Pons (tissue), 1 donor: ENCODE measurements around the gene LIPT1.
"Not testable (repeated sequence)": the region's sequence is repeated elsewhere in the genome, so short reads cannot be mapped to it uniquely, and the experiment has no call there.

Experiments
- DNase-seq: peaks from one replicate; pipeline ENCODE4 v3.0.0-alpha.2; 2016; ENCODE audit warnings: low spot score

The LIPT1 gene

DNA sequence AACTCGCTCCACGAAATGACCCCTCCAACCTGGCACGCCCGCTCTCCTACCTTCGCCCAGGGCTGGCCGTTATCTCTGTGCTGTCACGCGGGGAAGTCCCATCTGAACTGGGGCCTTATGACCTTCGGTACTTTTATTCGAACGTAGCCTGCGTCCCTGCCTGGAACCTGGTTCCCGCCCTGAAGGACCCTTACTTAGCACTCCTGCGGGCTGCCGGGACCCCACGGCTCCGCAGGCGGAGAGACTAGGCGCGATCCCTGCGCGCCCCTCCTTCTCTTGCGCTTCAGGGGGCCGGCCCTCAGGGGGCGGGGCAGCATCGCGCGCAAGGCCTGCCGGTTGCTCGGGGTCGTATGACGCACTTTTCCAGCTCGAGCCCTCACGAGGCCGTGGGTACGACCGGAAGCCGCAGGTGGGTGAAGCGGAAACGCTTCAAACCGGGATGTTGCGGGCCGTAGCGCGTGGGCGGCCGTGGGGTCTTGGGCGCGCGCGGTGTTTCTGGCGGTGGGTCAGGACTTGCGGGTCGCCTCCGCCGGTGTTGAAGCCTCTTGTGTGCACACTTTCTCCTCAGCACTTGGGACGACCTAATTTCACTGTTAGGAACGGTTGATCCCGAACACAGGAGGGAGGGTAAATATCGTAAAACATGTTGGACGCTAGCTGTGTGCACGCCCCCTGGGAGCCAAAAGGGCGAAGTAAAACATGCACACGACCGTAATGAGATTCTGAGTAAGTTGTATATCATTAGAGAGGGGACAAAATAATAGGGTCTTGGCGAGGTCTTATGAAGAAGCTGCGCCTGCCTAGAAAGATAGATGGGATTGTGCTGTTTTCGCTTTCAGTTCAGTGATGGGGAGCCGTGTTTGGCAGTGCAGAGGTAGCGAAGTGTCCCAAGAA, at the start of gene LIPT1, which contains the start of gene TSGA10:
LIPT1 (plus strand) TSS at position 325 of the 894 bp plus-strand sequence. CDS start 6,991 bp downstream, outside the sequence.
TSGA10 (minus strand) TSS at position 300 of the 894 bp plus-strand sequence. CDS start 45,503 bp downstream, outside the sequence.
- peak; percentile 84 for DNase-seq

DNA sequence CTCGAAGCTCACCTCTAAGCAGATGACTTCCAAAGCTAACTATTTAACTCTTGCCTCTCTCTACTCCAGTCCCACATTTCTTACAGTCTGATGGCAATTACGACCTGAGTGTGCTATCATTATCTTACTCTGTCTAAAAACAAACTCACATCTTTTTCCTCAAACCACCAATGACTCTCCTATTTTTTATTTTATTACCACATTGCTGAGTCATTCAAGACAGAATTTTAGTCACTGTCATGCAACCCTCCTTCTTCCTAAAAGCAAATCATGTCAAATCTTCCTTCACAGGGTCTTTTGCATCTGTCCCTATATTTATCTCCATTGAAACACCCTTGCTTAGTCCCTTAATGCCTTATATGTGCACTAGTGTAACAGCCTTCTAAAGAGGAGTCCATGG, 47.9 kb upstream of the LIPT1 start:
- DNase-seq: no peak

- DNase-seq: no peak
Observed at GRCh38 chr2:99111236-99111635, 43.5 kb upstream of the LIPT1 start.

DNA sequence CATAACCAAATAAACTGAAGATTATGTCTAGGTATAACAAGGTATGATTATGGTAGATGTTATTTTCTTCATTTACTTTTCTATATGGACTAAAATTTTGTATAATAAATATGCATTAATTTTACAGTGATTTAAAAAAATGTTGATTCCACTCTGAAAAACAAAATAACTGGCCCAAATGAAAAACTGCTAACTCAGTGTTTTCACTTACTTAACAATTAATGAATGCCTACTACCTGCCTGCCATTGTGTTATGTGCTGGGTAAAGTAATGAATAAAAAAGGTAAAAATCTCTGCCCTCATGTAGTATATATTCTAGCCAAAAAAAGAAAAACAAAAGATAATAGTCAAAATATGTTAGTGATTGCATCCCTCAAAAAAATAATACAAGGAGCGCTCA, 42.8 kb upstream of the LIPT1 start:
- no peak for DNase-seq

DNA sequence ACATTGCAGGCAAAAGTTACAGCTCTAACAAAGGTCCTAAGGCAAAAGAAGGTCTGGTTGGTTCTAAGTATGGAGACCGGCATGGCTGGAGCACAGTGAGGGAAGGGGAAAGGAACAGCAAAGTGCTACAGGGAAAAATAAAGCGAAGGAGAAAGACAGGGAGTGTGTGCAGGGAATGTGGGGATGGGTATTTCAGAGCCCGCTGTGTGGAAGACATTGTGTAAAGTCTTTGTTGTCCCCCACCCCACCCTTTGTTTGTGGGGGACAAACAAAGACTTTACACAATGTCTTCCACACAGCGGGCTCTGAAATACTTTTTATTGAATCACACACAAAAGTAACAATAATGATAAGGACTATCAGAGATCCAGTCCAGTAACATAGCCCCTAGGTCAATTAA, 42.1 kb upstream of the LIPT1 start:
- peak; percentile 69 for DNase-seq

DNA sequence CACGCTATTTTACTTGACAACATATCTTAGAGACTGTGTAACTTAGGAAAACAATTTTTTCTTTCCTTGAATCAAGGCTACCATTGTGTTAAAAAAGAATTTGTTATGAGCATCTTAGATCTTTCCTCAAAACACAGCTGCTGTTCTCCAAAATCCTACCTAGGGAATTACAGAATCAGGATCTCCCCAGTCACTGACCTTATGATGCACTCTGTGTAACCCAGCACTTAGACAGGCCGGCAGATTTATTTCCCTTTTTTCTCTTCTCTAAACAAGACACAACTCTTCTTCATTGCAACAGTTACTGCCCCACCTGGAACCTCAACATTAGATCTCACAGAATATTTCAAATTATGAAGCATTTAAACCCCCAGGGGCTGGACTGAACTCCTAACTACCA, 26.8 kb upstream of the LIPT1 start:
- DNase-seq: no peak

DNA sequence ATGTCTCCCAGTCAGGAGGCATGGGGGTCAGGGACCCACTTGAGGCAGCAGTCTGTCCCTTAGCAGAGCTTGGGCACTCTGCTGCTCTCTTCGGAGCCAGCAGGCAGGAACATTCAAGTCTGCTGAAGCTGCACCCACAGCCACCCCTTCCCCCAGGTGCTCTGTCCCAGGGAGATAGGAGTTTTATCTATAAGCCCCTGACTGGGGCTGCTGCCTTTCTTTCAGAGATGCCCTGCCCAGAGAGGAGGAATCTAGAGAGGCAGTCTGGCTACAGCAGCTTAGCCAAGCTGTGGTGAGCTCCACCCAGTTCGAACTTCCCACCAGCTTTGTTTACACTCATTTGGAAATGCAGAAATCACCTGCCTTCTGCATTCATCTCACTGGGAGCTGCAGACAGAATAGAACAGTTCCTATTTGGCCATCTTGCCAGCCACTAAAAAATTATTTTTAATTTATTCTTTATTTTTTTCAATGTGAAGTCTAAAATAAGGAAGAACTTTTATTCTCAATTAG, 19.7 kb upstream of the LIPT1 start:
- DNase-seq: not testable (repeated sequence)

- no peak for DNase-seq
Observed at GRCh38 chr2:99139003-99139402, 15.8 kb upstream of the LIPT1 start.

GRCh38 chr2:99140056-99140859, 14.5 kb upstream of the LIPT1 start:
- DNase-seq: peak; percentile 20

DNA sequence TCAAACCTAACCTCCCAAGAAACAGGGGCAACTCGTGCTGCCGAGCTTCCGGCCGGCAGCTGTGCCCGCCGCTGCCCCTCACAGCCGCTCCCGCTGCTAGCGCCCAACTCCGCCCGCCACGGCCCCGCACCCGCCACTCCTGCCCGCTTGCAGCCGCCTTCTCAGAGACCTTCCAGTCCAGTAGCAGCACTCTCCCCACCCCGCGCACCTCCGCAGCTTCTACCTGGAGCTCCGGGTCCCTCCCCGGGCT, 14.0 kb upstream of the LIPT1 start:
- DNase-seq: no peak

DNA sequence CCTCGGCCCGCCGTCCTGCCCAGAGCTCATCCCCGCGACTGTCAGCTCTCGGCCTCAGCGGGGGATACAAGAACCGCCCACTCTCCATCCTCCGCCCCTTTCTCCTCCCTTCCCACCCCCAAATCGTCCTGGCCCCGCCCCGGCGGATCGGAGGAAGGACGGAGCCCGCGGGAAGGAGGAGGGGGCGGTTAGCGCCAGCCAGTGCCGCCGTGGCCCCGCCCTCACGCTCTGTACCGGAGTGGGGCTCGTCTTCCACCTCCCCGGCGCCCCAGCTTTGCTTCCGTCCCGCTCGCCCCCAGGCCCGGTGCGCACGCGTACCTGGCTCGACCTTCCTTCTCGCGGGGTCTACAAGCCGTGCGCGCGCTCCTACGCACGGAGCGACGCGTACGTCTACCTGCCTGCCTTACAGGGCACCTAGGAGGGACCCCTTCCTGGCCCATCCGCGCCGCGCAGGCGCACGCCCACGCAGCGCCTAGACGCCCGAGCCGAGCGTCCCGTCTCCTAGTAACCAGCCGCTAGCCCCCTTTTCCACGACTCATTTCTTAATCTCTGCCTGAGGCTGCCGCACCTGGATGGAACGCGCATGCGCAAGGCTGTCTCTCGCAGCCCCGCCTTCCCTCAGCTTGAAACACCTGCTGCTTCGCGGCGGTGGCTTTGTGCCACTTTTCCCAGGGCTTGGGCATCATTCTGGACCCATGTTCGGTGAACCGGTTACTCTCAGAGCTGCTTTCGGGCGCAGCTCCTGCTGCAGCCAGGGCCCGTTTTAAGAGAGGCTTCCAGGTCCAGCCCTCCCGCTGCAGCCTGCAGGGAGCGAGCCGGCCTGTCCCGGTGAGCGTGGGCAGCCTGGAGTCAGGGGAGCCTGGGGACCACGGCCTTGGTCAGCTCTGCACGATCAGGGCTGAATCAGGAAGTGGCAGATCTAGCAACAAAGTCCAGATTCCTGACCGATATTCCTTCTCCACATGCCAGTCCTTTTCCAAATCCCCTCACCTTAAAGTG, 13.4 kb upstream of the LIPT1 start, which contains the start of gene C2orf15:
C2orf15 (plus strand) TSS at position 598 of the 999 bp plus-strand sequence. CDS start 8,852 bp downstream, outside the sequence.
- peak; percentile 94 for DNase-seq

GRCh38 chr2:99150706-99151105, 4.1 kb upstream of the LIPT1 start:
- no peak for DNase-seq

- DNase-seq: no peak
Observed at GRCh38 chr2:99152199-99152895, 2.4 kb upstream of the LIPT1 start.

GRCh38 chr2:99153921-99154604, 704 bp upstream of the LIPT1 start:
- peak; percentile 46 for DNase-seq

DNA sequence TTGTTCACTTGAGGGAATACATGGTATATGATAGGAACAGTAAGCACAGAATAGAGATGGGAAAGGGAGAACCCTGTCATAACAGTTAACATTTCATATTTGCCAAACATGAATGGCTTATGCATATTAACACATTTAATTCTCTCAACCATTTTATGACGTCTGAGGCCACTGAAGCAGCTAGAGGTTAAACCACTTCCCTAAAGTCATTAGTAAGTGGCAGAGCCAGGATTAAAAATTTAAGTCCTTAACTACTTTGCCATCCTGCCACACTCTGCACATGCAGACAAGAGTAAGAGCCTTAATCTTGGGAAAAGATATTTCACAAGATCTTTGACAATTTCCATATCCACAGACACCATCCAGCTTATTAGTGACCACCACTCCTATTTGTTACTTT, 2.1 kb downstream of the LIPT1 start:
- DNase-seq: no peak

- no peak for DNase-seq
Observed at GRCh38 chr2:99158599-99158998, 3.8 kb downstream of the LIPT1 start.

DNA sequence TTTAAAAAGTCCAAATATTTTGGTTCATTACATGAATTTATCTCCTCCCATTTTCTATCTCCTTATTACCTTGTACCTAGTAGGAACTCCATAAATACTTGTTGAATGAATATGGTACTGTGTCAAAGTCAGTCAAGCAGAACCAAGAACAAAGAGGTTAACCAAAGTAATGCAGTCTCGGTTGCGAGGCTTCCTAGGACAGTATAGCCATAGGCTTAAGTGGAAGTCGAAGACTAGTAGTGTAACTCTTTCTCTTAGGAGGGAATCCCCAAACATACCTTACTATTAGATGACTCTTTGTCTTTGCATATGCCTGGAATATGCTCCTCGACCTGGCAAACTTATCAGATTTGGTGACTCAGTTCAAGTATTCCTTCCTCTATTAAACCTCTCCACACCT, 4.8 kb downstream of the LIPT1 start:
- no peak for DNase-seq

- no peak for DNase-seq
Observed at GRCh38 chr2:99166218-99166617, 11.5 kb downstream of the LIPT1 start.

GRCh38 chr2:99169534-99169933, 14.8 kb downstream of the LIPT1 start:
- no peak for DNase-seq
